GM19043 (cell line): ENCODE measurements around the gene ATMIN.
A peak's percentile ranks its signal among the peaks of the same experiment; 100 is the strongest.

ENCODE experiments used
- ATAC-seq: cut with Tn5 transposase; IDR thresholded peaks from one replicate; pipeline ENCODE4 v1.9.1; 2021; ENCODE audit warnings: low read depth; ENCODE audit not compliant: unreplicated experiment

Gene ATMIN

GRCh38 chr16:81004646-81005353 is 30.8 kb upstream of the ATMIN start:
- no peak for ATAC-seq

- no peak for ATAC-seq
These were observed 30.0 kb upstream of the ATMIN start for GRCh38 chr16:81005610-81006161.

- ATAC-seq: peak; percentile 17
These were observed 29.3 kb upstream of the ATMIN start for GRCh38 chr16:81006211-81006812.

- ATAC-seq: peak; percentile 79
These were observed 28.6 kb upstream of the ATMIN start, which contains the start of the genes CENPN and CMC2 for GRCh38 chr16:81006813-81007695. TSS of gene CENPN (plus strand) at chr16:81007214. CDS start at chr16:81011940, 4,726 bp downstream. TSS of gene CMC2 (minus strand) at chr16:81006885. CDS start at chr16:80997394, 9,491 bp downstream.

- ATAC-seq: no peak
These were observed 27.2 kb upstream of the ATMIN start for GRCh38 chr16:81008505-81008789.

- no peak for ATAC-seq
These were observed 22.7 kb upstream of the ATMIN start for GRCh38 chr16:81012974-81013373.

- no peak for ATAC-seq
These were observed 21.0 kb upstream of the ATMIN start for GRCh38 chr16:81014672-81015071.

GRCh38 chr16:81018496-81018895 is 17.1 kb upstream of the ATMIN start:
- ATAC-seq: no peak

- ATAC-seq: no peak
These were observed 9.2 kb upstream of the ATMIN start for GRCh38 chr16:81026429-81026828.

- no peak for ATAC-seq
These were observed 5.6 kb upstream of the ATMIN start for GRCh38 chr16:81029930-81030604.

- peak; percentile 43 for ATAC-seq
These were observed 521 bp downstream of the ATMIN start for GRCh38 chr16:81035975-81036750.

GRCh38 chr16:81036751-81037350 is 1.2 kb downstream of the ATMIN start:
- ATAC-seq: no peak

GRCh38 chr16:81040131-81040530 is 4.5 kb downstream of the ATMIN start:
- ATAC-seq: no peak

GRCh38 chr16:81040842-81041241 is 5.2 kb downstream of the ATMIN start:
- no peak for ATAC-seq

GRCh38 chr16:81041696-81042095 is 6.1 kb downstream of the ATMIN start:
- ATAC-seq: no peak

- no peak for ATAC-seq
These were observed 7.2 kb downstream of the ATMIN start for GRCh38 chr16:81042821-81043220.

GRCh38 chr16:81053761-81054160 is 18.1 kb downstream of the ATMIN start:
- no peak for ATAC-seq

- no peak for ATAC-seq
These were observed 25.1 kb downstream of the ATMIN start for GRCh38 chr16:81060576-81061306.

GRCh38 chr16:81061307-81061640 is 25.6 kb downstream of the ATMIN start:
- ATAC-seq: no peak
